Ascending aorta (tissue), 2 donors: Measurements from ENCODE around the gene TST. TPM values are rescaled to one million over a fixed set of nuclear protein-coding genes. Genes with fewer than 3 reads are reported as not detected.
"Not testable (repeated sequence)": the region's sequence is repeated elsewhere in the genome, so short reads cannot be mapped to it uniquely, and the experiment has no call there.

Source experiments
- DNase-seq, 2 donors: peaks; one replicate each; pipeline ENCODE4 v3.0.0-alpha.2; 2019; ENCODE audit warnings: low spot score in 2 of 2
- H3K27ac ChIP-seq, 2 donors: fragments of 200-600 bp; sonication (generic); one replicate each; pipeline ENCODE4 v1.5.1; 2016 to 2017; ENCODE audit warnings: mild to moderate bottlenecking in 1 of 2
- H3K27me3 ChIP-seq: fragments of 200-600 bp; sonication (generic); one replicate; pipeline ENCODE4 v1.5.1; 2017
- H3K36me3 ChIP-seq, 2 donors: fragments of 200-600 bp; sonication (generic); one replicate each; pipeline ENCODE4 v1.5.1; 2016
- H3K4me1 ChIP-seq, 2 donors: fragments of 200-600 bp; sonication (generic); one replicate each; pipeline ENCODE4 v1.5.1; 2016 to 2017; ENCODE audit warnings: mild to moderate bottlenecking in 1 of 2
- H3K4me3 ChIP-seq, 2 donors: fragments of 200-600 bp; sonication (generic); one replicate each; pipeline ENCODE4 v1.5.1; 2016 to 2017; ENCODE audit warnings: mild to moderate bottlenecking in 1 of 2
- H3K9me3 ChIP-seq, 2 donors: fragments of 200-600 bp; sonication (generic); one replicate each; pipeline ENCODE4 v1.5.1; 2016
- intact Hi-C: fragments of 100-400 bp; cut with DNase I; formaldehyde crosslinking; loops from one replicate; pipeline ENCODE4 v1.15.1; 2023
- total RNA-seq: library from RNA; depleted of rRNA; stranded (reverse); fragments of >200 nt; gene quantifications from one replicate; pipeline ENCODE4 v1.1.0, GENCODE V29; 2016
- TF ChIP-seq, protein P1 (sequence below), 3 experiments: fragments of 200-600 bp in 2 of 3; fragments of 450-650 bp in 1 of 3; sonication (generic) in 2 of 3; IDR thresholded peaks; one replicate each; pipeline ENCODE4 v1.5.1; 2016 to 2019; ENCODE audit warnings: antibody characterized with exemption in 3 of 3, mild to moderate bottlenecking in 1 of 3, moderate library complexity in 1 of 3

Gene TST
- total RNA-seq, 1 donor from 2014 or later = 22.7 TPM

DNA sequence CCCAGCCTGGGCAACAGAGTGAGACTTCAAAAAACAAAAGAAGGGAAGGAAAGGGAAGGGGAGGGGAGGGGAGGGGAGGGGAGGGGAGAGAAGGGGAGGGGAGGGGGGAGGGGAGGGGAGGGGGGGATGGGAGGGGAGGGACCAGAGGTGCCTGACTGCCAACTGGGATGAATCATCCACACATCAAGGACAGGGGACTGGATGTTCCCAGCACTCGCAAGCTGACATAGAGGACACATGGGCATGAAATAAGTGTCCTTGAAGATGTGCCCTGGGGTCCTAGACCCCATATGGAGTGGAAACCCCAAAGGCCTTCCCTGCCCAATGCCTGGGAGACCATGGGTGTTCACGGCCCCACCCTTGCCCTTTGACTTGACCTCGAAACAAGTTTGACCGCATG lies 19.8 kb downstream of the TST start:
- Histone ChIP-seq H3K27me3 (no peaks in the 10 kb centered on the region), H3K4me3 (no peak overlapping the region), H3K4me1 (no peaks in the 10 kb centered on the region), H3K36me3 (no peaks in the 10 kb centered on the region), H3K9me3 (no peaks in the 10 kb centered on the region), H3K27ac (no peak overlapping the region)
- TF ChIP-seq, protein P1, sequence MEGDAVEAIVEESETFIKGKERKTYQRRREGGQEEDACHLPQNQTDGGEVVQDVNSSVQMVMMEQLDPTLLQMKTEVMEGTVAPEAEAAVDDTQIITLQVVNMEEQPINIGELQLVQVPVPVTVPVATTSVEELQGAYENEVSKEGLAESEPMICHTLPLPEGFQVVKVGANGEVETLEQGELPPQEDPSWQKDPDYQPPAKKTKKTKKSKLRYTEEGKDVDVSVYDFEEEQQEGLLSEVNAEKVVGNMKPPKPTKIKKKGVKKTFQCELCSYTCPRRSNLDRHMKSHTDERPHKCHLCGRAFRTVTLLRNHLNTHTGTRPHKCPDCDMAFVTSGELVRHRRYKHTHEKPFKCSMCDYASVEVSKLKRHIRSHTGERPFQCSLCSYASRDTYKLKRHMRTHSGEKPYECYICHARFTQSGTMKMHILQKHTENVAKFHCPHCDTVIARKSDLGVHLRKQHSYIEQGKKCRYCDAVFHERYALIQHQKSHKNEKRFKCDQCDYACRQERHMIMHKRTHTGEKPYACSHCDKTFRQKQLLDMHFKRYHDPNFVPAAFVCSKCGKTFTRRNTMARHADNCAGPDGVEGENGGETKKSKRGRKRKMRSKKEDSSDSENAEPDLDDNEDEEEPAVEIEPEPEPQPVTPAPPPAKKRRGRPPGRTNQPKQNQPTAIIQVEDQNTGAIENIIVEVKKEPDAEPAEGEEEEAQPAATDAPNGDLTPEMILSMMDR (IDR thresholded peaks at IDR 0.05) = no peak
- DNase-seq = no peak
- intact Hi-C loops = no loop called here

DNA sequence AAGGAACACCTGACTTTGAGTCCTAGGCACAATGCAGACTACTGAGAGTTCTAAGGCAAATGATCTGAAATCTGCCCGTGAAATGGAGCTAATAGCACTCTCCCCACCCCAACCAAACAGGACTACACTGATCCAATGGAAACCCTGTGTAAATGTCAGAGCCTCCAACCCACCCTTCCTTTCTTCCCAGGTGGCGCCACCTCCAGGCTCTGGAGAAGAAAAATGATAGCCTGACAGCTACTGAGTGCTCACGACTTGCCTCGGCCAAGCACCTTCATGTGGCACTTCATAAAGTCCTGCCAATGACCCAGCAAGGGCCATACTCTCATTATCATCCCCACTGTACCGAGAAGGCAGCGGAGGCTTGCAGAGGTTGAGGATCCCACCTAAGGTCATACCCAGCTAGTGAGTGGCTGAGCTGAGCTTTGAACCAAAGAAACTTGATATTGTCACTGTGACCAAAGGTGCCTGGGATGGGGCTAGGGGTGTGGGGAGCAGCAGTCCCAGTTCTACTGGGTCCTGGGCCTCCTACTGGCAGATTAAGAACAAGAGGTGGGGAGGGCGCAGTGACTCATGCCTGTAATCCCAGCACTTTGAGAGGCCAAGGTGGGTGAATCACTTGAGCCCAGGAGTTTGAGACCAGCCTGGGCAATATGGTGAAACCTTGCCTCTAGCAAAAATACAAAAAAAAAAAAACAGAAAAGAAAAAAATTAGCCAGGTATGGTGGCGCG lies 20.5 kb downstream of the TST start:
- H3K27ac ChIP-seq = no peak overlapping the region
- no peak overlapping the region for H3K4me3 ChIP-seq
- DNase-seq = no peak
- H3K36me3 ChIP-seq = no peaks in the 10 kb centered on the region
- intact Hi-C loops = no loop called here
- no peaks in the 10 kb centered on the region for H3K9me3 ChIP-seq
- no peaks in the 10 kb centered on the region for H3K4me1 ChIP-seq
- TF ChIP-seq, protein P1 (IDR thresholded peaks at IDR 0.05) = no peak
- H3K27me3 ChIP-seq = no peaks in the 10 kb centered on the region

DNA sequence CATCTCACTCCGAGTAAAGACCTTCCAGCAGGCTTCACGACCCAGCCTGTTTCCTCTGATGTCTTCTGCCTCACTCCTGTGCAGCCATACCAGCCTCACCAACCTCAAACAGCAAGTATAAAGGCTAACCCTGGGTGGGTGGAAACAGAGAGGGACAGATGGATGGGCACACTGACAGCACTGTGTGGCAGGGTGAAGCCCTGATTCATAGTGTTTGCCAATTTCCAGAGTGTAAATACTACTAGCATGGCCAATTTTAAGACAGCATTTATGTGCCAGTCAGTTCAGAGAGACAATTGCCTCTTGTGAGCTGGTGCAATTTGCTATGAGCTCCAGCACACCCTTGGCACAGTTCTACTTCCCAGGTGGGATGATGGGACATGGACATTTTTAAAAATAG lies 21.5 kb downstream of the TST start:
- H3K9me3 ChIP-seq = no peaks in the 10 kb centered on the region
- H3K27me3 ChIP-seq = no peaks in the 10 kb centered on the region
- intact Hi-C loops = no loop called here
- no peak overlapping the region for H3K4me3 ChIP-seq
- H3K36me3 ChIP-seq = no peaks in the 10 kb centered on the region
- TF ChIP-seq, protein P1 (IDR thresholded peaks at IDR 0.05) = no peak
- DNase-seq = no peak
- no peak overlapping the region for H3K27ac ChIP-seq
- no peaks in the 10 kb centered on the region for H3K4me1 ChIP-seq

DNA sequence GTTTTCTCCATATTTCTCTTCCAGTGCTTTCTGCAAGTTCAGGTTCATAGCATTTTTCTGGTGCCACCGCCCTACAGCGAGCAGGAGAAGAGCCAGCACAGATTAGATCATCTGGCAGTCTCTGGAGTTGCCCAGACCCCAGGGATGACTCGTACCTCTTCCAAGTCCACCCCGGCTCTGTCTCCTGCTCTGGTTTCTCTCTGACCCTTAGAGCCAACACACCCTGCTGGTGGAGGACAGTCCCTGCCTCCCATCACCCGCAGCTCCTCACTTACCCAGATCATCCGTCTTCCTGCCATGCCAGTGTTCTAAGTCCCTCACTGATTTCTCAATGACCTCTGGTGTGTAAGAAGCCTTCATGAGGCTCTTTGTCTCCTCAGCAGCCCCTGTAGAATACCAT lies 28.0 kb downstream of the TST start:
- DNase-seq = no peak
- intact Hi-C loops = no loop called here

DNA sequence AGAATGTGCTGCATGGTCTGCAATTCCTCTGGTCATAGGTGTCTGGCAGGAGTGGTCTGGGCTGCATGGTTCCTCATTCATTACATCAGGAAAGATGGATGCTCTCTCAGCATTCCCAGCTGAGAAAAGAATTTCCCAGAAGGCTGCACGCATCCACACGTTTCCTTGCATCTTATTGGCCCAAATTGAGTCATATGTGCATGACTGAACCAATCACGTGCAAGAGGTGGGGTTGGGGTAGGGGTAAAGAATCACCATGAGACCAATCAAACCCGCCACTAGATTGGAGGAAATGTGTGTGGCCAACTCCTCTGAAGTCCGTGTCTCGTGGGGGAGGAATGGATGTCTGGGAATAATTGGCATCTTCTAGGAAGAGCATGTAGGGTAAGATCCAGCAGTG lies 28.8 kb downstream of the TST start:
- intact Hi-C loops = no loop called here

More for the DNA sequence above, 28.0 kb downstream of the TST start:
- H3K9me3 ChIP-seq = peaks cover 0 to 1% of the 10 kb centered on the region in 2 donors
- no peak overlapping the region for H3K27ac ChIP-seq
- H3K27me3 ChIP-seq = no peaks in the 10 kb centered on the region
- TF ChIP-seq, protein P1 (IDR thresholded peaks at IDR 0.05) = no peak
- no peak overlapping the region for H3K4me3 ChIP-seq
- no peaks in the 10 kb centered on the region for H3K36me3 ChIP-seq
- H3K4me1 ChIP-seq = no peaks in the 10 kb centered on the region

DNA sequence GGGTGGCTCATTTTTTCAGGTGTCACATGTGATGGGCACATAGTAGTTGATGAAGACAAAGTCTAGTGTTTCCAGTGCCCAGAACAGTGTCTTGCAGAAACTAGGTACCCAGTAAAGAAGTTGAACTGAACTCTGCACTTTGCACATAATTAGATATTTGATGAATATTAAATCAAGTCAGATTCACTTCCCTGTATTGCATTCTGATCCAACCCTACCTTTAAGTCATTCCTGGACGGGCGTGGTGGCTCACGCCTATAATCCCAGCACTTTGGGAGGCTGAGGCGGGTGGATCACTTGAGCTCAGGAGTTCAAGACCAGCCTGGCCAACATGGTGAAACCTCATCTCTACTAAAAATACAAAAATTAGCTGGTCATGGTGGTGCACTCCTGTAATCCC lies 30.2 kb downstream of the TST start:
- peaks cover 0 to 12% of the 10 kb centered on the region in 2 donors for H3K9me3 ChIP-seq
- intact Hi-C loops, H3K4me3 ChIP-seq, H3K36me3 ChIP-seq, H3K27me3 ChIP-seq, H3K4me1 ChIP-seq, H3K27ac ChIP-seq, DNase-seq: not testable (repeated sequence)

More for the DNA sequence above, 28.8 kb downstream of the TST start:
- no peak overlapping the region for H3K27ac ChIP-seq
- TF ChIP-seq, protein P1 (IDR thresholded peaks at IDR 0.05) = no peak
- H3K9me3 ChIP-seq = peaks cover 0 to 9% of the 10 kb centered on the region in 2 donors
- no peaks in the 10 kb centered on the region for H3K27me3 ChIP-seq
- H3K4me1 ChIP-seq = no peaks in the 10 kb centered on the region
- no peak overlapping the region for H3K4me3 ChIP-seq
- no peak for DNase-seq
- no peaks in the 10 kb centered on the region for H3K36me3 ChIP-seq
